Measurements from ENCODE around the gene MLLT10.

MLLT10 gene

GRCh38 chr10:21501731-21502347 is 32.2 kb upstream of the MLLT10 start:
- no peak for DNase-seq (ENCODE audit: low spot score)

GRCh38 chr10:21502348-21502740 is 31.7 kb upstream of the MLLT10 start:
- DNase-seq (ENCODE audit: low spot score) = no peak

GRCh38 chr10:21503542-21503941 is 30.5 kb upstream of the MLLT10 start:
- DNase-seq (ENCODE audit: low spot score) = no peak

DNA sequence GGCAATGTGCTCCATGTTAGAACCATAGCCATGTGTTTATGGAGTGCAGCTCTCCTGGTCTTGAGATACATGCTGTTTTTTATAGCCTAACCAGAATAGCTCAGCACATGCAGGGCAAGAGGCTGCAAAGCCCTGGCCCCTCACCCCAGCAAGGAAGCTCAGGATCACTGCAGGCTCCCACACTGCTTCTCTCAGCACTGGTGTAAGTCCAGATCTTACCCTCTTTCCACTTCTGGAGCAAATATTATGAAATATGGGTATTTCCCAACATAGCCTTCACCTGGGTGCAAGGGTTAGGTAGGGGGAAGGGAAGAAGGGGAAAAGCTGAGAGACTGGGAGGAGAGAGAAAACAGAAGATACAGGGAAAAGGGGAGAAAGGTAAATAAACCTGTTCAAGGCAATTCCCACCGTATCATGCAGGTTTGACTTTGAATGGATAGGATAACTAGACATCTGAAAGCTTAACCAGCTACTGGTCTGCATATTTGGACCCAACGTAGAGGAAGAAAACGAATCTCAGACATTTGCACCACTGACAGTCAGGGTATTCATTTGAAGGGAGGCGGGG is 28.2 kb upstream of the MLLT10 start:
- no peak for DNase-seq (ENCODE audit: low spot score)

DNA sequence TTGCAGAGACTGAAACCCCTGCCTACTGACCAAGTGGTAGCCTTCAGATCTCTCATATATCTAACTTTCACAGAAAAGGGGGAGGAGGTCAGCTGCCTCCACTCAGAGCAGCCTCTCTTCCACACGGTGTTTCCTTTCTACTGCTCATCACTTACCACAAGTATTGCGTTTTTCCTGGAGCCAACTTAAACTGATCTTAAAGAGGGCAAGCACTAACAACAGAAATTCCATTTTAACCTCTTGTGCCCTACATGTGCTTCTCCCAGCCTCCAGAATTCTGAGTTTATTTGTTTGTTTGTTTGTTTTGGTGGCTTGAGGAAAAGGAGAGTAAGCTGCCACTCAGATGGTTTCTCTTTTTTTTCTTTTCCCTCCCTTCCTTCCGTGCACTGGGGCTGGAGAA is 27.7 kb upstream of the MLLT10 start:
- DNase-seq (ENCODE audit: low spot score) = no peak

DNA sequence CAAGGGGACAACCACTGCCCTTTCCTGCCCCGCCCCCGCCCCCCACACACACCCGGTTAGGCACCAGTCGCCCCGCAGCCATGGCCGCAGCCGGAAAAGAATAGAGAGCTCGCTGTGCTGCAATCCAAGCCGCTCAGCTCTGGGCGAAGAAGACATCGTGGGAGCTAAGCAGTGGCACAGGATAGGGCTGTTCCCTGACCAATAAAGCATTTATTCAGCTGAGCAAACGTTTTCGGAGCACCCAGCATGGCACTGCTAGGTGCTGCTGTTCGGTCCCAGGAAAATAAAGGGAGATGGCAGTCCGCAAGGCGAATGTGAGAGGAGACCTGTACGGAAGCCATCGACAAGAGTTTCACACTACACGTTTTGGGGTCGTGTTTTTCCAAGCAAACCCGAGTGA is 26.9 kb upstream of the MLLT10 start:
- DNase-seq (ENCODE audit: low spot score) = no peak

DNA sequence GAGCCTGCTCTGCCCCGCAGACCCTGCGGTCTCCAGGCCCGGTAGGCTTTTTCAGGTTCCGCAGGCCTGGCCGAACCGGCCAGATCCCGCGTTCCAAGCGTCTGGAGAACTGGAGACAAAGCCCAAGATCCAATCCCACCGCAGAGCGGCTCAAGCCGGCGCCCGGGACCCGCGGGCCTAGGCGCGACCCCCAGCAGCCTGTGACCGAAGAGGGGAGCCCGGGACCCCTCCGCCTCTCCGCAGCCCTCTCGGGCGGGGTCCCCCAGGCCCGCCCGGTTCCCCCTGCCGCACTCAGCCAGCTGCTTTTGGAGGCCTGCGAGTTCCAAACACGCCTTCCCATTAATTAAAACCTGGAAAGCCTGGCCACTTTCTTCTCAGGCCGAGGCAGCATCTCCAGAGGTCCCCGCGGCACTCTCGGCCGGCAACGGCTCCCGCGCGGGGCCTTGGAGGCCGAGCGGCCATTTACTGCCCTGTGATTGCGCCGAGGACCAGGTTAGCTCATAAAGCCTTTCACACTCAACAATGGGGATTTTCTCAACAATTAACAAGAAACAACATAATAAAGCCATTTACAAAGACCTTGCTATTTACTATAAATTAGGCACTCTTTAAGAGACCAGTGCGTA is 25.2 kb upstream of the MLLT10 start:
- no peak for DNase-seq (ENCODE audit: low spot score)

DNA sequence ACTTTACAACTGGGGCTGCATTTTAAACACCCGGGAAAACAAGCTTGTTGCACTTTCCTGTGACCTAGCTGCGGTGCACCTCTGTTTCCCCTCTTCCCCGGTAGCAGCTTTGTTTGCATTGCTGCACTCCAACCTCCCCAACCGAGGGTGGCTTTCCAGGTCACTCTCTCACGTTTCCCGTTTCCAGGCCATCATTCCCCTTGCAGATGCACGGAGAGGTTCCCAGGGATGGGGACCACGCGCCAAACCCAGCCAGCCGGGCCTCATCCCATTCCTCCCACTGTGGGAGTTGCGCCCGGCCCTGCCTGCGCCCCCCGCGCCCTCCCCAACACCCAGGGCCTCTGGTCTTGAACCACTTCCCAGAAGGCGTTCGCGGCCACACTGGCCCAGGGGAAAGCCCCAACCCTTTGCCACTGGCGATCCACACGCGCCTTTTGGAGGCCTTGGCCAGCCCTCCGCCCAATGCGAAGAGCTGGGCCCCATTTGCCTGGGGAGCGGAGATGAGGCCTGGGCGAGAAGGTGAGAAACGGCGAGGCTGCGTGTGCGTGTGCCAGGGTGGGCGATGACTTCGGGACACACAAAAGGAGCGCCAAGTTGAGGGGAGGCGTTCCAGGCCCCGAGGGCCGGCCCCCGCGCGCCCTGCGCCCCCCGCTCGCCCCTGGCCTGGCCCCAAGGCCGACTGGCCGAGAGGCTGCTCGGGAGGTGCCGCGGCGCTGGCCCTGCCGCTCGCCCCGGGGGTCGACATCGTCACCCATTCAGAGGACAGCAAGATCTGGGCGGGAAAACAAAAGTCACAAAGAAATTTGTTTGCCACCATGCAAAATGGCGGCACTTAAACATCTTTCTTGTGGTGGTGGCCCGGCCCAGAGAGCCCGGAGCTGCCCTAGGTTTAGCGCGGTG is 24.4 kb upstream of the MLLT10 start:
- DNase-seq (ENCODE audit: low spot score) = no peak

- DNase-seq (ENCODE audit: low spot score) = no peak
Observed at GRCh38 chr10:21510241-21511094, 23.6 kb upstream of the MLLT10 start.

GRCh38 chr10:21511095-21511570 is 22.9 kb upstream of the MLLT10 start:
- DNase-seq (ENCODE audit: low spot score) = no peak

DNA sequence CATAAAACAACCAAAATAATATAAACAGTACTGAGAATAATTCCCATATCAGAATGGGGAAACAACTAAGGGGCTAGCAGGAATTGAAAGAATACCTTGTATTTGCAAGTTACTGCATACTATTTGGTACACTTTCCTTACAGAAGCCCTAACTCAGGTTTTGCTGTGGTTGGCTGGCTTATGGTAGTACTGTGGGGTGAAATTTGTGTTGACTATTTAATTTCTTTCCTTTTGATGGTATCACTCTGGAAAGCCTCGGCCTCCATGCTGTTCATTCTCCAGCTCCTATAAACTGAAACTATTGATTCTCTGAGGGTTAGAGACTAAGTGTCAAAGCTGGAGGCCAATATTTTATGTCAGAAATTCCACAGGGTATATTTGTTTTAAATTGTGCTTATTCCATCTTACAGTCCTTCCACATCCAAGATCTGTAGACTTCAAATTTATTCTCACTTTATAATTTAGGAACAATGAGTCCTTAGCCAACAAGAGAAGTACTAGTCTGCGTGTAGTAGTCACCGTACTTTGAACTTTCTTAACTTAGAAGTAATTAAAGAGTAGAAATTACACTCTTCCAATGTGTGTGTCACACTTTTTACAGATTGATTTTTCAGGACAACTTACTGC is 22.0 kb upstream of the MLLT10 start:
- DNase-seq (ENCODE audit: low spot score) = no peak

- no peak for DNase-seq (ENCODE audit: low spot score)
Observed at GRCh38 chr10:21512573-21513404, 21.2 kb upstream of the MLLT10 start.

GRCh38 chr10:21513405-21513788 is 20.6 kb upstream of the MLLT10 start:
- DNase-seq (ENCODE audit: low spot score) = no peak

DNA sequence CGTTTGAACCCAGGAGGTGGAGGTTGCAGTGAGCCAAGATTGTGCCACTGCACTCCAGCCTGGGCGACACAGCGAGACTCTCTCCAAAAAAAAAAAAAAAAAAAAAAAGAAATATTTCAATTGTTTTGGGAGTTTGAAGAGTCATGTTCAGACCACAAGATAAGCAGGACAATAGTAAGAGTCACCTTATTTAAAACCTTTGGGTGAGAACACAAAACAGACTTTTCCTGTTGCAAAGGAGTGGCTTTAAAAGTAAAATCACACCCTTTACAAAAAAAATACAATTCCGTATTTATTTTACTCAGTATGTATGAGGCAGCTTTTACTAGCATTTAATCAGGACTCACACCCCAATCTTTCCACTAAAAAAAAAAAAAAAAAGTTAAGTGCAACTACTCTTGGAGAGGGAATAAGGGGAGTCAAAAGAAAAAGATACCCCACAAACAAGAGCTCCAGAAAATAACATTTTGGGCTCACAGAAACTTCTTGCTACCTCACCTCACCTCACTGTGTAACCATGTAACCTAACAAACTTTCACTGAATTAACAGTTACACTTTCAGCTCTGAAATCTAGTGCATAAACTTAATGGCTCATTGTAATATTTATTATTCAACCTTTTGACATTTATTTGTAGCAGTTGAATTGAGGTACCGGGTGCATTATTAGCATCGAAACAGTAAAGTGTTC is 19.8 kb upstream of the MLLT10 start:
- DNase-seq (ENCODE audit: low spot score) = no peak

DNA sequence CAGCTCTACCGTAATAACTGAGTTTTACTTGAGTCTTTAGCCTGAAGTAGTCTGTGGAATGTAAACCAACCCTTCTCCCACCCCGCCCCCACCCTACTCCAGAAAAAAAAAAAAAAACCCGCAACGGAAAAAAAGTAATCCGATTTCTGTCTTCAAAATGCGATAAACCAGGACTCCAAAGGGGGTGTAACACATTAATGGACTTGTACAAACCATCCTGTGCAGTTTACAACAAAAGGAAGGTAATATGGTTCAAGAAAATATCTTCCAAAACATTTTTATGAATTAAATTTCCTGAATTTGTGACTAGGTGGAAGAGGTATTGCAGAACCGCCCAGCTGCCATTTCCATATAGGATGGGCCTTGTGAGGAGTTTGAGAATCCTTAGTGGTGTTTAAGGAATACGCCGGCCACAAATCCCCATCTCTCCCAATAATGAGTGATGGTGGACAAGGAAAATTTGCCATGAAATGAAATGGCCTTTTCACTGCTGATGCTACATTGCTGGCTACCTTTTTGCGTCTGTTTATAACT is 19.1 kb upstream of the MLLT10 start:
- no peak for DNase-seq (ENCODE audit: low spot score)

DNA sequence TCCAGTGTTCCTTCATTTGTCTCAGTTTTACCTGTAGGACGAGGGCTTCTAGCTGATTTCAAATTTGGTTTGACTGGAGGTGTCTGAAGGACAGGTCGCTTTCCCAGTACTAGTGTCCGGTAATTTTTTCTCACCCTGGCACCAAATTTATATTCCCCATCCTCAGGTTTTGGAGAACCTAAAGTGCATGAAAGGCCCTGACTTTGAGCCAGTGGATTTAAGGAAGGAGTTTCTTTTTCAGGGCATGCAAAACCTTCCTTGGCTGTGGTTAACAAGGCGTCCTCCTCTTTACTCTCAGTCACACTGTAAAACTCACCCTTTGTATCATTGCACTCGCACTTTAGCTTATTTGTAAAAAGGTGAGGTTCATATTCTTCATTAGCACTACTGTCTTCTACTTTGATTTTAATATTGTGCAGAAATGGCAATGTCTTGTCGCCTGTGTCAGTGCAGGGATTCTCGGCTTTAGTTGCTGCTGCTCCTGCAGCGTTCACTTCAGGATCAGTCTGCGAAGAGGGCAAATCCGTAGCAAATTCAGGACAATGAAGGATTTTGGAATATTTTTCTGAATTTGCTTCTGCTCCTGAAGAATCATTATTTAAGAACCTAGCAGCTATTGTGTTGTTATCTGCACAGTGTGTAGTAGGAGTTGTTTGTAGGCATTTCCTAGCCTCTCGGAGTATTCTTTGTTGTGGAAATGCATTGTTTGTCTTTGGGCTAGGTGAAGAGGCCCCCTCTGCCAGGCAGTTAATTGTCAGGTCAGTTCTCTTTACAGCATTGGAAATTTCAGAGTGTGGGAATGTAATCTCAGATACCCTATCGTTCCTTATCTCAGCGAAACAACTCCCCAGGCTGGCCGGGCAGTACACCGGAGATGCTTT is 18.4 kb upstream of the MLLT10 start:
- DNase-seq (ENCODE audit: low spot score) = no peak

DNA sequence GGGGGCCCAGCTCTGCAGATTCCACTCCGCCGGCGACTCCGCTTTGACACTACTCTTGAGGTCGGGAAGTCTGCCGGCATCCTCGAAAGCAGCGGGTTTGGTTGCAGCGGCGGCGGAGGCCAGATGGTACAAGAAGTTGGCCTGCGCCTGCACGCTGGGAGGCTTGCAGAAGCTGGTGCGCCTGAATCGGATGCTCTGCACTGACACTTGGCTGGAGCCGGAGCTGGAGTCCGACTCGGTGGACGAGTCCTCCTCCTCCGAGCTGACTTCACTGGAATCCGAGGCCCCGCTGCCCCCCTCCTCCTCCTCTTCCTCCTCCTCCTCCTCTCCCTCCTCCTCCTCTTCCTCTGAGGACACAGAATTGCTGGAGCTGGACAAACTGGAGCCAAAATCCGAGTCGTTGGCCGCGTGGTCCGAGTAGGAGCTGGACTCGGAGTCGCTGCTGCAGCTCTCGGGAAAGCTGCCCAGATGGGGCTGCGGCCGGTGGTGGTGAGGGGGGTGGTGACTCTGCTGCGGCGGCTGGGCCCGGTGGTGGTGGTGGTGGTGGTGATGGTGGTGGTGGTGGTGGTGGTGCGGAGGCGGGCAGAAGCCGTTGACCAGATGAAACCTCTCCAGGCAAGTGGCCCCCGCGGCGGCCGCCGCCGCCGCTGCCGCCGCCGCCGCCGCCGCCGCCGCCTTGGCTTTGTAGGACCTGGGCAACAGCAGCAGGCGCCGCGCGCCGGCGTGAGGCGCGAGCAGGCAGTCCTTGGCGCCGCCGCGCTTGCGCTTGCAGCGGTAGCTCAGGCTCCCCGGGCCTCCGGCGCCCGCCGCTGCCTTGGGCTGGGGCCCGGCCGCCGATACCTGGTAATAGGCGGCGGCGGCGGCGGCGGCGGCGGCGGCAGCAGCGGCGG is 17.5 kb upstream of the MLLT10 start:
- DNase-seq (ENCODE audit: low spot score) = no peak
